H9 (cell line): ENCODE data around the gene APRT. TPM values are rescaled to one million over a fixed set of nuclear protein-coding genes. Genes with fewer than 3 reads are reported as not detected.
A peak's percentile ranks its signal among the peaks of the same experiment; 100 is the strongest.

Experiments used
- DNase-seq: peaks from one replicate; pipeline ENCODE4 v3.0.0-alpha.2; 2017
- H2AFZ ChIP-seq: one replicate; pipeline ENCODE4 v1.6.1; 2013; ENCODE audit warnings: mild to moderate bottlenecking, low read length, control low read depth, moderate library complexity
- H2AK5ac ChIP-seq: 2 replicates; pipeline ENCODE4 v1.6.1; 2013; ENCODE audit warnings: low read length, control low read depth, mixed read lengths; ENCODE audit not compliant: insufficient read length
- H2BK120ac ChIP-seq: one replicate; pipeline ENCODE4 v1.6.1; 2013; ENCODE audit warnings: low read depth, mild to moderate bottlenecking, low read length, control low read depth, inconsistent platforms; ENCODE audit not compliant: poor library complexity, severe bottlenecking
- H2BK12ac ChIP-seq: 2 replicates; pipeline ENCODE4 v1.6.1; 2013; ENCODE audit warnings: low read length, control low read depth, mixed read lengths, low read depth; ENCODE audit not compliant: insufficient read length
- H2BK15ac ChIP-seq: 2 replicates; pipeline ENCODE4 v1.6.1; 2013; ENCODE audit warnings: low read depth, low read length, control low read depth
- H2BK20ac ChIP-seq: one replicate; pipeline ENCODE4 v1.6.1; 2013; ENCODE audit warnings: low read depth, mild to moderate bottlenecking, low read length, control low read depth, inconsistent platforms; ENCODE audit not compliant: poor library complexity, severe bottlenecking
- H2BK5ac ChIP-seq: 2 replicates; pipeline ENCODE4 v1.6.1; 2013; ENCODE audit warnings: low read length, control low read depth, mixed read lengths; ENCODE audit not compliant: insufficient read length
- H3K14ac ChIP-seq: 2 replicates; pipeline ENCODE4 v1.6.1; 2013; ENCODE audit warnings: low read length, control low read depth; ENCODE audit not compliant: insufficient read depth
- H3K18ac ChIP-seq: 2 replicates; pipeline ENCODE4 v1.6.1; 2013; ENCODE audit warnings: low read depth, mild to moderate bottlenecking, mixed read lengths, low read length, control low read depth; ENCODE audit not compliant: insufficient read length
- H3K23ac ChIP-seq: 2 replicates; pipeline ENCODE4 v1.6.1; 2013; ENCODE audit warnings: low read length, control low read depth, mixed read lengths, low read depth; ENCODE audit not compliant: insufficient read length
- H3K23me2 ChIP-seq: 2 replicates; pipeline ENCODE4 v1.6.1; 2013; ENCODE audit warnings: low read depth, mild to moderate bottlenecking, mixed read lengths, low read length, control low read depth; ENCODE audit not compliant: insufficient read length, poor library complexity, severe bottlenecking
- H3K27ac ChIP-seq: 2 replicates; pipeline ENCODE4 v1.5.1; 2013; ENCODE audit warnings: low read length, control low read depth, mixed read lengths, low read depth; ENCODE audit not compliant: insufficient read length
- H3K27me3 ChIP-seq: 2 replicates; pipeline ENCODE4 v1.6.1; 2013; ENCODE audit warnings: low read length, control low read depth, inconsistent platforms; ENCODE audit not compliant: insufficient read depth
- H3K4ac ChIP-seq: 2 replicates; pipeline ENCODE4 v1.6.1; 2013; ENCODE audit warnings: low read depth, mild to moderate bottlenecking, control low read depth, inconsistent platforms, low read length, moderate library complexity
- H3K4me1 ChIP-seq: 2 replicates; pipeline ENCODE4 v1.6.1; 2013; ENCODE audit warnings: low read length, control low read depth, inconsistent platforms; ENCODE audit not compliant: insufficient read depth
- H3K4me2 ChIP-seq: 2 replicates; pipeline ENCODE4 v1.6.1; 2013; ENCODE audit warnings: low read length, control low read depth, mixed read lengths; ENCODE audit not compliant: insufficient read length, insufficient read depth
- H3K56ac ChIP-seq: 2 replicates; pipeline ENCODE4 v1.6.1; 2013; ENCODE audit warnings: low read depth, mild to moderate bottlenecking, mixed read lengths, low read length, control low read depth; ENCODE audit not compliant: insufficient read length
- H3K79me1 ChIP-seq: 2 replicates; pipeline ENCODE4 v1.6.1; 2013; ENCODE audit warnings: low read depth, mild to moderate bottlenecking, moderate library complexity, low read length, control low read depth, inconsistent platforms; ENCODE audit not compliant: insufficient read depth, poor library complexity, severe bottlenecking
- H3K79me2 ChIP-seq: 2 replicates; pipeline ENCODE4 v1.6.1; 2013; ENCODE audit warnings: low read length, control low read depth, inconsistent platforms; ENCODE audit not compliant: insufficient read depth
- H3K9ac ChIP-seq: 2 replicates; pipeline ENCODE4 v1.6.1; 2013; ENCODE audit warnings: low read length, control low read depth, mixed read lengths; ENCODE audit not compliant: insufficient read length; ENCODE audit errors: extremely low read depth
- H3K9me3 ChIP-seq: one replicate; pipeline ENCODE4 v1.6.1; 2013; ENCODE audit warnings: low read depth, low read length, inconsistent platforms; ENCODE audit not compliant: control insufficient read depth
- H3T11ph ChIP-seq: one replicate; pipeline ENCODE4 v1.6.1; 2013; ENCODE audit warnings: mild to moderate bottlenecking, low read length, control low read depth, inconsistent platforms
- H4K20me1 ChIP-seq: one replicate; pipeline ENCODE4 v1.6.1; 2013; ENCODE audit not compliant: control insufficient read depth, insufficient read length, insufficient read depth
- H4K5ac ChIP-seq: 2 replicates; pipeline ENCODE4 v1.6.1; 2013; ENCODE audit warnings: low read depth, mild to moderate bottlenecking, mixed read lengths, low read length, control low read depth; ENCODE audit not compliant: insufficient read length
- H4K8ac ChIP-seq: replicated peaks from 2 replicates; pipeline ENCODE4 v1.6.1; 2013; ENCODE audit warnings: low read length, control low read depth, mixed read lengths, low read depth; ENCODE audit not compliant: insufficient read length
- H4K91ac ChIP-seq: 2 replicates; pipeline ENCODE4 v1.6.1; 2013; ENCODE audit warnings: low read depth, mild to moderate bottlenecking, moderate library complexity, mixed read lengths, low read length, control low read depth; ENCODE audit not compliant: insufficient read length
- H3K27ac Mint-ChIP-seq, 3 experiments: 2 replicates in 2 of 3; 3 replicates in 1 of 3; pipeline ENCODE4 v1.8.0; 2020 to 2021; ENCODE audit warnings: mixed read lengths in 3 of 3, mild to moderate bottlenecking in 1 of 3, moderate library complexity in 1 of 3
- H3K27me3 Mint-ChIP-seq: 2 replicates; pipeline ENCODE4 v1.8.0; 2021; ENCODE audit warnings: low read depth, mild to moderate bottlenecking, moderate library complexity, mixed read lengths
- H3K36me3 Mint-ChIP-seq, 3 experiments: 2 replicates in 2 of 3; 3 replicates in 1 of 3; pipeline ENCODE4 v1.8.0; 2020 to 2021; ENCODE audit warnings: low read depth in 3 of 3, mixed read lengths in 3 of 3; ENCODE audit not compliant: insufficient read depth in 1 of 3
- H3K4me1 Mint-ChIP-seq, 2 experiments: 2 replicates each; pipeline ENCODE4 v1.8.0; 2020; ENCODE audit warnings: mixed read lengths in 2 of 2
- H3K4me3 Mint-ChIP-seq, 2 experiments: 2 replicates in 1 of 2; 3 replicates in 1 of 2; pipeline ENCODE4 v1.8.0; 2020 to 2021; ENCODE audit warnings: mild to moderate bottlenecking in 2 of 2, mixed read lengths in 2 of 2, moderate library complexity in 1 of 2
- H3K9me3 Mint-ChIP-seq, 2 experiments: 2 replicates in 1 of 2; 3 replicates in 1 of 2; pipeline ENCODE4 v1.8.0; 2020; ENCODE audit warnings: mild to moderate bottlenecking in 2 of 2, mixed read lengths in 2 of 2, moderate library complexity in 1 of 2
- CTCF ChIP-seq: fragments of 200-600 bp; sonication (generic); conservative IDR thresholded peaks from 3 replicates; pipeline ENCODE4 v1.8.0; 2021; ENCODE audit warnings: antibody characterized with exemption, mild to moderate bottlenecking
- WGBS: extraction: QIAGEN DNeasy Blood & Tissue Kit; methylation state at CpG from one replicate; pipeline ENCODE4 v1.1.7; 2013; ENCODE audit warnings: missing lambda C conversion rate, low lambda C conversion rate, mixed read lengths; ENCODE audit not compliant: insufficient read length; ENCODE audit errors: extremely low coverage; 5-methylcytosine and 5-hydroxymethylcytosine counted together
- total RNA-seq: library from RNA; stranded (reverse); gene quantifications from 2 replicates; pipeline ENCODE4 v1.2.1, GENCODE V29; 2021

The APRT gene
- total RNA-seq, 1 experiment from 2014 or later, result 246 TPM

GRCh38 chr16:88855736-88856121, 44.0 kb upstream of the APRT start:
- Mint-ChIP-seq H3K27ac (no peak overlapping the region), H3K4me3 (peak overlapping the region; percentile 73 to 85), H3K4me1 (peaks cover 9 to 18% of the 10 kb centered on the region in 2 experiments), H3K9me3 (peaks cover 0 to 6% of the 10 kb centered on the region in 2 experiments; a peak in 2 of 5 replicates), H3K36me3 (peaks cover 20 to 43% (median 28%) of the 10 kb centered on the region in 3 experiments), H3K27me3 (no peaks in the 10 kb centered on the region)
- Histone ChIP-seq H3T11ph (no peak overlapping the region), H3K27ac (no peak overlapping the region), H4K5ac (no peak overlapping the region), H4K91ac (no peak overlapping the region), H2BK15ac (no peak overlapping the region), H2BK5ac (no peak overlapping the region), H3K18ac (no peak overlapping the region), H3K4me1 (no peaks in the 10 kb centered on the region), H3K9ac (no peak overlapping the region), H3K56ac (no peak overlapping the region), H4K20me1 (no peaks in the 10 kb centered on the region), H2AK5ac (no peak overlapping the region), H3K4me2 (peak overlapping the region; percentile 73), H3K79me2 (no peaks in the 10 kb centered on the region), H3K9me3 (no peaks in the 10 kb centered on the region), H3K14ac (no peak overlapping the region; the same call in 1 of the 2 replicates), H3K23ac (no peak overlapping the region), H3K23me2 (peaks cover 8% of the 10 kb centered on the region), H3K27me3 (no peaks in the 10 kb centered on the region), H4K8ac (no peak overlapping the region), H2BK20ac (no peak overlapping the region), H2BK120ac (no peak overlapping the region), H3K79me1 (no peaks in the 10 kb centered on the region), H2AFZ (no peak overlapping the region), H3K4ac (no peak overlapping the region), H2BK12ac (no peak overlapping the region)
- no peak for DNase-seq
- no CpG with 5 or more reads among the region's 13 CpGs for WGBS
- TF ChIP-seq CTCF, result no peak
